HepG2 (cell line): ENCODE data around the gene ENTHD1. TPM values are rescaled to one million over a fixed set of nuclear protein-coding genes. Genes with fewer than 3 reads are reported as not detected.

Experiments used
- ATAC-seq: fragments of 200-7000 bp; cut with Tn5 transposase; 3 replicates; pipeline ENCODE4 v1.9.1; 2020; ENCODE audit warnings: mild to moderate bottlenecking, moderate library complexity
- BruUV-seq: library from RNA; stranded (reverse); fragments of 400-500 nt; replicated peaks from 2 replicates; lab custom pipeline; 2021; lab: Mats Ljungman, UMichigan
- CTCF ChIA-PET: fragments of 300-600 bp; formaldehyde crosslinking; extraction: SDS; loops from one replicate; lab custom pipeline; 2021; ENCODE audit warnings: low total read pairs, inconsistent platforms, low intra/inter-chr PET ratio; lab: Yijun Ruan, JAX
- POLR2A ChIA-PET: fragments of 350-600 bp; sonication (Branson Sonifier 250); formaldehyde crosslinking; loops from one replicate; lab custom pipeline; 2020; ENCODE audit warnings: antibody characterized with exemption, inconsistent platforms; lab: Yijun Ruan, JAX
- DNase-seq: peaks from one replicate; pipeline ENCODE4 v3.0.0-alpha.2; 2015; ENCODE audit warnings: low spot score
- FAIRE-seq: peaks from 3 replicates; lab custom pipeline; 2011; peaks lifted over from hg19 to GRCh38; lab: Jason Lieb, UNC
- H2AFZ ChIP-seq: one replicate; pipeline ENCODE4 v1.6.1; 2011; ENCODE audit warnings: low read length, inconsistent platforms
- H3K27ac ChIP-seq: fragments of 300-600 bp; 3 replicates; pipeline ENCODE4 v1.8.0; 2011; ENCODE audit warnings: mixed run types, mild to moderate bottlenecking, mixed read lengths, low read length, inconsistent platforms; ENCODE audit not compliant: insufficient read depth; ENCODE audit errors: extremely low read length
- H3K27me3 ChIP-seq, 2 experiments: fragments of 200-600 bp in 1 of 2; 2 replicates in 1 of 2; 3 replicates in 1 of 2; pipeline versions ENCODE4 v1.6.0 to v1.8.0; 2011; ENCODE audit warnings: low read length in 2 of 2, mild to moderate bottlenecking in 2 of 2, moderate library complexity in 2 of 2, inconsistent platforms in 1 of 2; ENCODE audit not compliant: insufficient read depth in 2 of 2, control insufficient read depth in 1 of 2
- H3K36me3 ChIP-seq, 2 experiments: fragments of 200-600 bp in 1 of 2; replicated peaks in 1 of 2; 2 replicates in 1 of 2; 3 replicates in 1 of 2; pipeline versions ENCODE4 v1.5.1 to v1.8.0; 2011; ENCODE audit warnings: low read length in 2 of 2, inconsistent platforms in 1 of 2; ENCODE audit not compliant: insufficient read depth in 2 of 2, control insufficient read depth in 1 of 2
- H3K4me1 ChIP-seq: 2 replicates; pipeline ENCODE4 v1.5.1; 2012; ENCODE audit warnings: low read length, inconsistent platforms; ENCODE audit not compliant: insufficient read depth
- H3K4me2 ChIP-seq: 2 replicates; pipeline ENCODE4 v1.6.0; 2011; ENCODE audit warnings: low read depth, low read length, inconsistent platforms
- H3K4me3 ChIP-seq, 3 experiments: fragments of 200-600 bp in 1 of 3; sonication (generic), shearing (Covaris generic) in 1 of 3; replicated peaks in 1 of 3; 2 replicates each; pipeline ENCODE4 v1.5.1; 2011 to 2016; ENCODE audit warnings: low read length in 3 of 3, inconsistent platforms in 2 of 3, low read depth in 2 of 3, mild to moderate bottlenecking in 2 of 3, control low read depth in 1 of 3, mixed read lengths in 1 of 3; ENCODE audit not compliant: insufficient read depth in 1 of 3
- H3K79me2 ChIP-seq: one replicate; pipeline ENCODE4 v1.6.1; 2011; ENCODE audit warnings: low read length, inconsistent platforms; ENCODE audit not compliant: insufficient read depth
- H3K9ac ChIP-seq: 2 replicates; pipeline ENCODE4 v1.6.0; 2011; ENCODE audit warnings: mild to moderate bottlenecking, low read depth, low read length, inconsistent platforms; ENCODE audit not compliant: insufficient read depth
- H3K9me3 ChIP-seq: 2 replicates; pipeline ENCODE4 v1.5.1; 2012; ENCODE audit warnings: mild to moderate bottlenecking, low read length
- H4K20me1 ChIP-seq: 2 replicates; pipeline ENCODE4 v1.6.0; 2011; ENCODE audit warnings: inconsistent platforms, mild to moderate bottlenecking, low read length, moderate library complexity; ENCODE audit not compliant: insufficient read depth
- AHDC1 ChIP-seq: sonication (generic); formaldehyde crosslinking; IDR thresholded peaks from 2 replicates; pipeline ENCODE4 v1.5.1; 2020; ENCODE audit warnings: mild to moderate bottlenecking, missing genetic modification reagents, borderline replicate concordance
- FOXM1 ChIP-seq: sonication (generic); formaldehyde crosslinking; IDR thresholded peaks from 2 replicates; pipeline ENCODE4 v1.5.0; 2020; ENCODE audit warnings: missing genetic modification reagents
- FUBP1 ChIP-seq: sonication (generic); formaldehyde crosslinking; IDR thresholded peaks from 2 replicates; pipeline ENCODE4 v1.5.1; 2020; ENCODE audit warnings: missing genetic modification reagents, mild to moderate bottlenecking, borderline replicate concordance
- GATAD2A ChIP-seq: IDR thresholded peaks from 2 replicates; pipeline ENCODE4 v1.6.1; 2016
- HINFP ChIP-seq: sonication (generic); formaldehyde crosslinking; IDR thresholded peaks from 2 replicates; pipeline ENCODE4 v1.4.0; 2020; ENCODE audit warnings: low read depth, mild to moderate bottlenecking, missing genetic modification reagents
- RBFOX2 ChIP-seq: fragments of 200-400 bp; formaldehyde crosslinking; IDR thresholded peaks from 2 replicates; pipeline ENCODE4 v1.6.1; 2017; ENCODE audit warnings: low read depth, mild to moderate bottlenecking, low read length
- ZBTB39 ChIP-seq: sonication (generic); formaldehyde crosslinking; IDR thresholded peaks from 2 replicates; pipeline ENCODE4 v1.5.0; 2020; ENCODE audit warnings: missing genetic modification reagents
- ZEB1 ChIP-seq: IDR thresholded peaks from 2 replicates; pipeline ENCODE4 v1.6.1; 2012; ENCODE audit warnings: mild to moderate bottlenecking, low read depth, inconsistent platforms; ENCODE audit not compliant: insufficient replicate concordance
- ZNF121 ChIP-seq: sonication (generic); formaldehyde crosslinking; IDR thresholded peaks from 2 replicates; pipeline ENCODE4 v1.5.0; 2020; ENCODE audit warnings: mild to moderate bottlenecking, missing genetic modification reagents
- WGBS: methylation state at CpG from one replicate; pipeline ENCODE4 v1.1.6; 2017; ENCODE audit warnings: low lambda C conversion rate; 5-methylcytosine and 5-hydroxymethylcytosine counted together
- in situ Hi-C: cut with HindIII; loops from 2 replicates; pipeline ENCODE4 v1.10.0; 2017; ENCODE audit warnings: low pct_unique_long_range_greater_than_20kb; ENCODE audit not compliant: extremely low pct_ligation_motif_present
- intact Hi-C: fragments of 100-400 bp; cut with micrococcal nuclease; formaldehyde crosslinking; loops from one replicate; pipeline ENCODE4 v1.10.0; 2022; ENCODE audit not compliant: unreplicated experiment
- polyA plus RNA-seq, 8 experiments: library from polyadenylated mRNA; depleted of rRNA in 3 of 8; stranded (reverse) in 7 of 8; unstranded in 1 of 8; fragments of >200 nt; fragmentation: Illumina TruSeq in 4 of 8; extraction: Trizol in 4 of 8; gene quantifications; 2 replicates each; pipeline versions ENCODE4 v1.2.1 to v1.2.3, GENCODE V29; 2011 to 2016; ENCODE audit warnings: low read depth in 4 of 8, missing spikeins in 1 of 8, mixed read lengths in 1 of 8; ENCODE audit not compliant: insufficient read depth in 1 of 8
- total RNA-seq, 5 experiments: library from RNA; depleted of rRNA; stranded (reverse); fragments of >200 nt; fragmentation: Illumina TruSeq; extraction: Trizol; gene quantifications; 2 replicates each; pipeline ENCODE4 v1.2.3, GENCODE V29; 2016; ENCODE audit warnings: low read depth in 1 of 5

ENTHD1 gene
- total and polyA plus RNA-seq, 2 of the 13 experiments (the other 11 are each of a cell fraction or from before 2014, with no cell fraction given) = not detected

GRCh38 chr22:39877079-39877845 is 16.3 kb downstream of the ENTHD1 start:
- intact Hi-C loops = no loop called here
- ChIA-PET CTCF (no interaction called here), POLR2A (no interaction called here)
- ATAC-seq = no peak
- no TSS peak for BruUV-seq
- no peak for FAIRE-seq
- in situ Hi-C loops = no loop called here
- no peak for DNase-seq
- Histone ChIP-seq H3K9ac (no peak overlapping the region), H4K20me1 (no peaks in the 10 kb centered on the region), H3K4me2 (no peak overlapping the region), H3K36me3 (no peaks in the 10 kb centered on the region), H3K27me3 (no peaks in the 10 kb centered on the region), H3K4me1 (no peaks in the 10 kb centered on the region), H3K79me2 (no peaks in the 10 kb centered on the region), H2AFZ (no peak overlapping the region), H3K27ac (no peak overlapping the region), H3K4me3 (no peak overlapping the region), H3K9me3 (no peaks in the 10 kb centered on the region)
- WGBS = under 1% methylated on average over 6 of the region's 6 CpGs
- TF ChIP-seq ZNF121 (no peak), HINFP (CRISPR knock-in tag) (no peak), AHDC1 (CRISPR knock-in tag) (no peak), FOXM1 (CRISPR knock-in tag) (no peak), RBFOX2 (no peak), ZEB1 (no peak), FUBP1 (CRISPR knock-in tag) (no peak), ZBTB39 (CRISPR knock-in tag) (no peak), GATAD2A (CRISPR knock-in tag) (no peak)
